NCI-H460 (cell line): Measurements from ENCODE around the gene SCAF1. TPM values are rescaled to one million over a fixed set of nuclear protein-coding genes. Genes with fewer than 3 reads are reported as not detected.

Source experiments
- DNase-seq: peaks from one replicate; pipeline ENCODE4 v3.0.0-alpha.2; 2016; ENCODE audit warnings: low read depth; ENCODE audit errors: extremely low read depth
- total RNA-seq: library from RNA; depleted of rRNA; stranded (reverse); fragments of >200 nt; shearing (Covaris generic); gene quantifications from 2 replicates; pipeline ENCODE4 v1.2.3, GENCODE V29; 2014

Gene SCAF1
- total RNA-seq, 1 experiment from 2014 or later, result 8.3 TPM

DNA sequence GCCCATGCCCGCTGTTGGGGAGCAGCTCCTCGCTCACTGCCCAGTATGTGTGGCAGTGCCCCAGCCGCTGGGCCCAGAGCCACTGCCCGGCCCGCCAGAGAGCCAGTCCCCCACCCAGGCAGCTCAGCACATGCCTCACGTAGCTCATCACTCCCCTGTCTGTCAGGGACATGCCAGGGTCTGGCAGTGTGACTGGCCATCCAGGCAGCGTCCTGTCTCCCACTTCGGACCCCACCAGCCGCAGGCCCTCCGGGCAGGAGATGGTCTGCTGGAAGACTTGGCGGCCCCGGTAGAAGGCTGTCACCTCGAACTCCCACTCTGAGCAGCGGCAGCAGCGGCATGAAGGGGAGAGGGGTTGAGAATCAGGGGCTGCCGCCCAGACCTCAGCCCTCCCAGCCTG lies 20.0 kb downstream of the SCAF1 start:
- DNase-seq, result no peak

DNA sequence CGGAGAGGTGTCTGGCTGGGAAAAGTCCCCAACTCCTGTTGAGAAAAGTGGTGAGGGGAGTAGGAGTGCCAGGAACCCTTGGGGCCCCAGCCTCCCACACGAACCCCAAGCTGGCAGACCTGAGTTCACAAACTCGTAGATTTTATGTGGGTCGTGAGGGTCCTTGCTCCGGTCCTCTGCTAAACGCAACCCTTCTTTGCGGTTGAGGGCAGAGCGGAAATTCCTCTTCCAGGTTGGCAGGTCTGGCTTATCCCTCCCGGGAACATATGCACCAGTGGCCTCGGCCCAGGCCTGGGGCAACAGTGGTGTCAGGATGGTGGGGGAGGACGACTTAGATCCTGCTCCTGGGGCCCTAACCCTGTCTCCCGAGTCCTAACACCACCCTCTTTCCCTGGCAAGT lies 21.2 kb downstream of the SCAF1 start:
- DNase-seq, result no peak

DNA sequence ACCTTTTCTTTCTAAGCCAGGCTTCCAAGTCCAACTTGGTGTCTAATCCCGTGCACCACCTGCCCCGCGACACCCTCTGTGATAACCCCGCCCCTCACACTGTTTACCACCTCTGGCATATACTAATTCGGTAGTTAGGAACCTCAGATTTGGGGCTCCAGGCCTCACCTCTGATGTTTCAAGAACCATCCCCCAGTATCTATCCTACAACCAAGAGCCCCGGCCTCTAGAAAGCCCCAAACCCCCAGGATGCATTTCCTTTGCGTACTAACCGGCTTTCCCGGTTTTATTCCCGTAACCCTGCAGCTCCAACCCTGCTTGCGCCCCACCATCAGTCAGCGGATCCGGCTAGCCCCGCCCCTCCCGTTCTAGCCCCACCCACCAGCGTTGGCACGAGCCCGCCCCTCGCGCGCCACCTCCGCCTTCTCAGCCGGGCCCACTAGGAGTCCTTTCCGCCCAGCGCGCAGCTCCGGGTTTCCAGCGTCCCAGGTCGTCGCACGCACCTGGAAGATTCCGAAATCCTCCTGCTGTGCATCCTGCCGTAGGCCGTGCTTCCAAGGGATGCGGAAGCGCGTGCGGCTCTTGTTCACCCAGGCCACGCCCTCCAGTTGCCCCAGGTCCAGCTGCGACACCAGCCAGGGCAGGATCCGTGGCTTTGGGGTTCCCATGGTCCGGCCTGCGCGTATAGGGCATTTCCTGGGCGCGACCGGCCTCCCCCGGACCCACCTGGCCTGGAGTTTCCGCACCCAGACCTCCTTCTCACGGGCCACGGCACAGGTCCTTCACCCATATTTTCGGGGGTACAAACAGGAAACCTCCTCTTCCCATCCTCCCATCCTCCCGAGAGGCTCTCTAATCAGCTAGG lies 22.4 kb downstream of the SCAF1 start:
- peak; percentile 65 for DNase-seq

GRCh38 chr19:49665036-49665350 lies 23.0 kb downstream of the SCAF1 start:
- no peak for DNase-seq

DNA sequence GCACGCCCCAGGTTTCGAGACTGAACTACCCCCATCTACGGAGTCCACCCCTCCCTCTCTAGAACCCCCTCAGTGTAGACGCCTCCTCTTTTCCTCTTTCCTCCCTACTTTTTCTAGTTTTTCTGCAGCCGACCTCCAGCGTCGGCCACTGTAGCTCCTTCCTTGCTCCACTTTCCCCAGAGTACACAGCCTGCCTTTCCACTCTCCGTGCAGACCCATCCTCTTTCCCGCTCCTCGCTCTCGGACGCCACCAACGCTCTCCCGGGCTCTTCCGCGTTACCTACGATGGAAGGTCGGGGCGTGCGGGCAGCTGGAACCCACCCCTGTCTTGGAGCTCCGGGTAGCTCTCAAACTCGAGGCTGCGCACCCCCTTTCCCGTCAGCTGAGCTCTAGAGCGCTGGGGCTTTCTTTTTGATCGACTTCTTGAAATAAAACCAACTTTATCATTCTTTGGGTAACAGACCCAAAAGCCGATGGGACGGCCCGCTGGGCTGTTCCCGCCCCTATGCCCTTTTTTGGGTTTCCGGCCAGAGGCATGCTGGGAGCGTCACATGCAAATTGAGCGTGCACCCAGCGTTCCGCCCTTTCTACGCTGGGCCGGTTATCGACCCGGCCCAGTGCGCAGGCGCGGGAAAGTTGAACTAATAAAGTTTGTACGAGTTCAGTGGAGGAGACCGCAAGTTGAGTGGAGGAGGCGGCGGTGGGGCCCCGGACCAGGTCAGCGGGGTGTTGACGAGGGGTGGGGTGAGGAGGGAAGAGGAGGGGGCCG lies 23.5 kb downstream of the SCAF1 start, which contains the start of the genes BCL2L12 and IRF3:
TSS of gene BCL2L12 (plus strand) at position 583 of the 769 bp plus-strand sequence. CDS start 760 bp downstream, outside the sequence.
TSS of gene IRF3 (minus strand) at position 507 of the 769 bp plus-strand sequence. CDS start 1,019 bp downstream, outside the sequence.
- DNase-seq, result peak; percentile 91

DNA sequence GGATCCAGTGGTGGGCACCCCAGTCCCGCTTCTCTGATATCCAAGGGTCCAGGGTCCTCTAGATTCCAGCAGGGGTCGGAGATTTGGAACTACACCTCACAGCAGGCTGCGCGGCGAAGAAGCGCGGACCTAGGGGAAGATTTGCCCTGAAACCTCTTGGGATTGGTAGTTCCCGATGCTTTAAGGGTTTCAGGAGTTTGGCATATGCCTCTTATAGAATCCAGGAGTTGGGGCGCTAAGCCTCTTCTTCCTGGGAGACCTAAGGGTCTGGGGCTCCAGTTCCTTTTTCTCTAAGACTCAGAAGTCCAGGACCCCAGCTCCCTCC lies 24.1 kb downstream of the SCAF1 start:
- DNase-seq, result no peak

GRCh38 chr19:49667473-49667872 lies 25.5 kb downstream of the SCAF1 start:
- no peak for DNase-seq

- no peak for DNase-seq
These were observed 27.5 kb downstream of the SCAF1 start for GRCh38 chr19:49669516-49669915.

GRCh38 chr19:49672131-49672919 lies 30.3 kb downstream of the SCAF1 start:
- peak; percentile 70 for DNase-seq

GRCh38 chr19:49676136-49676783 lies 34.3 kb downstream of the SCAF1 start:
- DNase-seq, result peak; percentile 84

GRCh38 chr19:49676784-49677230 lies 34.8 kb downstream of the SCAF1 start:
- DNase-seq, result peak; percentile 99

DNA sequence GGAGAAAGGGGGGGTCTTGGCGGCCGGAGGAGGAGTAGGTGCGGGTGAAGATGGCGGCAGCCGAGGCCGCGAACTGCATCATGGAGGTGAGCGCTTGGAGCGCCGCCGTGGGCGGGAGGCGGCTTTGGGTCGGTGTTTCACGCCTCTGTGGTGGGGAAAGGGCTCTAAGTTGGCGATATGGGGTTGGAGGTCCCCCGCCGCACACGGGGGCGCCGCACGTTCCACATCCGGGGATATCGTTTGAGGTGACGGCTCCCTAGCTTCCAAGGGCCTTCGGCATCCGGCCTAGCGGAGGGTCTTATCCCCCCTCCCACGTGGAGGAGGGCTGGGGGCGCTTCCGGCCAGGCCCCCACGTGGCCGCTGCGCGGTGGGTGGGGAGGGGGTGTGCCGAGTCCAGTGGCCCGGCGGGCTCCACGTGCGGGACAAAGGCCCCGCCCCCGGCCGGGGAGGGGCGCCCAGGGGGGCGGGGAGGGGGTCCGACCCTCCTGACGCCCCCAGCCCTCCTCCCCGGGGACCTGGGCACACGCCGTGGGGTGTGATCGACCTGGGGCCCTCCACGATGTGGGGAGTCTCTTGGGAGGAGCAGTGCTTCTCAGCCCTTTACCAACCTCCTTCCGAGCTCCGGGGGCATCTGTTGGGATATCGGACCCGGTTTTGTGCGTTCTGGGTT lies 35.4 kb downstream of the SCAF1 start, which contains the start of gene PRMT1:
TSS of gene PRMT1 (plus strand) at position 41 of the 670 bp plus-strand sequence. CDS start at position 51, 10 bp downstream.
- no peak for DNase-seq

GRCh38 chr19:49677901-49678674 lies 36.1 kb downstream of the SCAF1 start:
- DNase-seq, result peak; percentile 59

- no peak for DNase-seq
These were observed 37.2 kb downstream of the SCAF1 start for GRCh38 chr19:49678985-49679770.

DNA sequence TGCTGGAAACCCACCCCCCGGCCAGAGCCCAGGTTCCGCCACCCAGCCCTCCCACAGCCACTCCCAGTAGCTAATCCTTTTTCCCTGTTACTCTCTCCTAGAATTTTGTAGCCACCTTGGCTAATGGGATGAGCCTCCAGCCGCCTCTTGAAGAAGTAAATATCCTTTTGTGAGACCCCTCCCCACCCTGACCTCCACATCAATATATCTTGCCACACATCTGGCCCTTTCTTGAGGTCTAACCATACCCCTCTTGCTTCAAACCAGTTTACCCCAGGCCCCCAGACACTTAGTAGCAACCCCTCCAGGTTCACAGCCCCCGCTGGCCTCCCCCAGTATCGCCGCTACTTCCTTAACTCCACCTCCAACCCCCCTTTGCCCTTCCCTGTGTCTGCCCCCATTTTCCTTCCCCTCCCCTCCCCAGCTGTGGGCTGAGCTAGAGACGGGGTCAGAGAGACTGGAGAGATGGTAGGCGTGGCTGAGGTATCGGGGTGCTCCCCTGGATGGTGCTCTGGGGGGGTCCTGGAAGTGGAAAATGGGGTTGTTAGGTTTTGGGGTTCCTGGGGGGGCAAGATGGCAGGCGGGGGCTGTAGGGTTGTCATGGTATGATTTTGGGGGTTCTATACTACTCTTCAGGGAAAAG lies 37.9 kb downstream of the SCAF1 start:
- no peak for DNase-seq

- DNase-seq, result peak; percentile 68
These were observed 38.7 kb downstream of the SCAF1 start for GRCh38 chr19:49680421-49681351.

- DNase-seq, result no peak
These were observed 39.8 kb downstream of the SCAF1 start for GRCh38 chr19:49681830-49682229.
